Activated effector memory CD4-positive, alpha-beta T cell treated with anti-CD3 and anti-CD28 coated beads, Interleukin-2, amount 50 U/mL, for 16 hours (primary cell): ENCODE measurements around the gene GOLGA6L25.
"Not testable (repeated sequence)": the region's sequence is repeated elsewhere in the genome, so short reads cannot be mapped to it uniquely, and the experiment has no call there.

Experiments used
- DNase-seq: peaks from one replicate; pipeline ENCODE4 v3.0.0-alpha.2; 2020

GOLGA6L25 gene, protein sequence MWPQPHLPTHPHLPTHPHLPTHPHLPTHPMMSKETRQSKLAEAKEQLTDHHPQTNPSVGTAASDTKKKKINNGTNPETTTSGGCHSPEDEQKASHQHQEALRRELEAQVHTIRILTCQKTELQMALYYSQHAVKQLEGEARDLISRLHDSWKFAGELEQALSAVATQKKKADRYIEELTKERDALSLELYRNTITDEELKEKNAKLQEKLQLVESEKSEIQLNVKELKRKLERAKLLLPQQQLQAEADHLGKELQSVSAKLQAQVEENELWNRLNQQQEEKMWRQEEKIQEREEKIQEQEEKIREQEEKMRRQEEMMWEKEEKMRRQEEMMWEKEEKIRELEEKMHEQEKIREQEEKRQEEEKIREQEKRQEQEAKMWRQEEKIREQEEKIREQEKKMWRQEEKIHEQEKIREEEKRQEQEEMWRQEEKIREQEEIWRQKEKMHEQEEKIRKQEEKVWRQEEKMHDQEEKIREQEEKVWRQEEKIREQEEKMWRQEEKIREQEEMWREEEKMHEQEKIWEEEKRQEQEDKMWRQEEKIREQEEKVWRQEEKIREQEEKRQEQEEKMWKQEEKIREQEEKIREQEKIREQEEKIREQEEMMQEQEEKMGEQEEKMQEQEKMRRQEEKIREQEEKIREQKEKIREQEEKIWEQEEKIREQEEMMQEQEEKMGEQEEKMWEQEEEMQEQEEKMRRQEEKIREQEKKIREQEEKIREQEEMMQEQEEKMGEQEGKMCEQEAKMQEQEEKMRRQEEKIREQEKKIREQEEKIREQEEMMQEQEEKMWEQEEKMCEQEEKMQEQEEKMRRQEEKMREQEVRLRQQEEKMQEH

DNA sequence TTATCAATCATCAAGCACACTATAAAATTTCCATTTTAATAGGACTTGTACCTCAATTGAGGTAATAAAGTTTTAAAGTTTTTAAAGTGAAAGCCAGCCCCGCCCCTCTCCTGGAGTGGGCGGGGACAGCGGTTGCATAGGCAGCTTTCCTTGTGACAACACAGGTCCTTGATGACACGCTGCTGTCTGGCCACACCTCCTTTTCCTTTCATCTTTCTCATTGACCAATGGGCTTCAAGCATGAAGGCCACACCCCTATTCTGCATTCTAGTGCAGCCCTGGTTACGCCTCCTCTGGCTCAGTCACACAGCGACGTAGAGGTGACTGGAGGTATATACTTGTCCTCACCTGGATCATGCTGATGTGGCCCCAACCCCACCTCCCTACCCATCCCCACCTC, at the start of gene GOLGA6L25:
Gene GOLGA6L25, plus strand, starts transcription at position 301 of the 400 bp plus-strand sequence. Its CDS starts 61 bp downstream, at position 362.
- DNase-seq: not testable (repeated sequence)

DNA sequence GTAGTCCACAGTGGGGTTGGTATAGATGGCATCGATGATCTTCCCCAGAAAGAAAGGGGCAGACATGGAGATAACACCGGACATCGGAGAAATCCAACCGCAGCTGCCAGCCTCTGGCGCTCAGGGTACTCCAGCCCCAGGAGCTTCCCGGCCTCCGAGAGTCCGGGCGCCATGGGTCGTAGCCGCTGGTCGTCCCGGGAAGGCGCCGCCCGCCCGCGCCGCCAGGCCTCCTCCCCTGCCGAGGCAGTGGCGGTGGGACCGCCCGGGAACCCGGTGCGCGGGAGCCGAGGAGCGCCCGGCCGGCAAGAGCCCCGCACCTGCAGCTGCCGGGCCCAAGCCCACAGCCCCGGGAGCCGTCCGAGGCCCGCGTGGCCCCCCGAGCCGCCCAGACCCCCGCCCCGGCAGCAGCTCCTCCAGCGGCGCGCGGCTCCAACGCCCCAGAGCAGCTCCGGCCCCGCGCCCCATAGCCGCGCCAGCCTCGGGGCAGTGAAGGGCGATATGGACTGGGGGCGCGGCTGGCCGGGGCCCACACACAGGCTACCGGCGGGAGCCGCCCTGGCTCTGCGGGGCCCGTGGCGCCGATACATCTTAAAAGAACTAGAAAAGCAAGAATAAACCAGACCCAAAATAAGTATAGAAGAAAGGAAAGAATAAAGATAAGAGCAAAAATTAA, 45.0 kb upstream of the GOLGA6L25 start:
- not testable (repeated sequence) for DNase-seq

DNA sequence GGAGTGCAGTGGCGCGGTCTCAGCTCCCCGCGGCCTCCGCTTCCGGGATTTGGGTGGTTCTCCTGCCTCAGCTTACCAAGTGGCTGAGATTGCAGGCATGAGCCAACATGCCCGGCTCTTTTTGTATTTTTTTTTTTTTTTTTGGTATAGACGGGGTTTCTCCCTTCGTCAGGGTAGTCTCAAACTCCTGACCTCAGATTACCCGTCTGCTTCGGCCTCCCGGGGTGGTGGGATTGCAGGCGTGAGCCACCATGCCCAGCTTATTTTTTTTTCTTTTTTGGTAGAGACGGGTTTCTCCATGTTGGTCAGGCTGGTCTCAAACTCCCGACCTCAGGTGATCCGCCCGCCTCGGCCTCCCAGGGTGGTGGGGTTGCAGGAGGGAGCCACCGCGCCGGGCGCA, 39.2 kb upstream of the GOLGA6L25 start:
- not testable (repeated sequence) for DNase-seq

DNA sequence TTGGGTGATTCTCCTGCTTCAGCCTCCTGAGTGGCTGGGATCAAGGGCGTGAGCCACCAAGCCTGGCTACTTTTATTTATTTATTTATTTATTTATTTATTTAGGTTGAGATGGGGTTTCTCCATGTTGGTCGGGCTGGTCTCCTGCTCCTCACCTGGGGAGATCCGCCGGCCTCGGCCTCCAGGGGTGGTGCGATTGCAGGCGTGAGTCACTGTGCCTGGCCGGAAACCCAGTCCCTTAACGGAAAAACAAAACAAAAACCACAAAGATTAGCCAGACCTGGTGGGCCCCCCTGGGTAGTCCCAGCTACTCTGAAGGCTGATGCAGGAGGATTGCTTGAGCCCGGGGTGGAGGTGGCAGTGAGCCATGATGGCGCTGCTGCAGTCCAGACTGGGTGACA, 38.2 kb upstream of the GOLGA6L25 start:
- not testable (repeated sequence) for DNase-seq

DNA sequence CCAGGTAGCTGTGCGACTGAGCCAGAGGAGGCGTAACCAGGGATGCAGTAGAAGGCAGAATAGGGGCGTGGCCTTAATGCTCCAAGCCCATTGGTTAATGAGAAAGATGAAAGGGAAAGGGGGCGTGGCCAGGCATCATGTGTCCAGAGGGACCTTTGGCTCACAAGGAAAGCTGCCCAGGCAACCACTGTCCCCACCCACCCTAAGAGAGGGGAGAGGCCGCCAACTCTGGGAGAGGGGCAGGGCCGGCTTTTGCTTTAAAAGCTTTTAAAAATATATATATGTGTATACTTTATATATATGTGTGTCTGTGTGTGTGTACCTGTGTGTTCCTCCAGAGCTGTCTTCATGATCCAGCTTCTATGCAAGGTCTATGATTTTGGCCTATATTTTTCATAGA, 20.4 kb upstream of the GOLGA6L25 start, which contains the start of gene GOLGA8G:
Gene GOLGA8G, minus strand, starts transcription at position 18 of the 400 bp plus-strand sequence. CDS start 62 bp downstream, outside the sequence.
- not testable (repeated sequence) for DNase-seq

DNA sequence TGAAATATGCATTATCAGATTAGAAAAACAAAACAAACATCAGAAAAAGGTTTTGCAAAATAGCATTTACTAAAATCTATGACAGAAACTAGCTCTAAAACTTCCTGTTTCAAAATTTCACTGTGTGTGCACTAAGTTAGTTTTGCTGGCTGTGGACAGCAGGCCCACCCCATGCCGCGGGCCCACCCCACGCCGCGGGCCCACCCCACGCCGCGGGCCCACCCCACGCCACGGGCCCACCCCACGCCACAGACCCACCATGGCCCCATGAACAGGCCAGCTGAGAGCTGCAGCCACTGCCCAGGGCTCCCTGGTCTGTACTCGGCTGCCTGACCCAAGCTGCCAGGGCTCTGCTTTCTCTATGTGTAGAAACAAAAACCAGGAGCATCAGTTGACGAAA, 20.0 kb downstream of the GOLGA6L25 start:
- not testable (repeated sequence) for DNase-seq

DNA sequence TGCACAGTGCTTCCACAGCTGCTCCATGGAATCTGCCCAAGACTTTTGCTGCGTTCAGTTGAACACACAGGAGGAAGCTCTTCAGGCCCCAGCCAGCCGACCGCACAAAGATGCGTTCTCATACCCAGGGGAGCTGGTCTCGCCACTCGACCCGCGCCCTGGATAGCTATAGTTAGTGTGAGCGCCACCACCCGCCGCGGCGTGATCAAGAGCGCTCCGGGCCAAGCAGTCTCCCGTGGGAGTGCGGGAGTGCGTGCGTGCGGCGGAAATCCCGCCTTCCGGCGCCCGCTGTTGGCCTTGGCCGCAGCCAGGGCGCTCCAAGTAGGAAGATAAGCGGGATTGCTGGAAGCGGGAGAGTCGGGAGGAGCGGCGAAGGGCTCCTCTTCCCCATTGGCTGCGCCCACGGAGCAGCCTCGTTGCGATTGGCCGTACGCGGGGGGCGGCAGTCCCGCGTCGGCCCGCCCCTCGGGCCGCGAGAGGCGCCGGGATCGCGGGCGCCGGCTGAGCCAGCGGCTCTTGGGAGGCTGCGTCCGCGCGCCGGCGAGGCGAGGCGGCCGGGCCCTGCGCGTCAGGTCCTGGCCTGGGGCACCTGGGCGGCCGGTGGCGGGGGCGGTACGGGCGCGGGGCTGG, 35.7 kb downstream of the GOLGA6L25 start:
- not testable (repeated sequence) for DNase-seq

DNA sequence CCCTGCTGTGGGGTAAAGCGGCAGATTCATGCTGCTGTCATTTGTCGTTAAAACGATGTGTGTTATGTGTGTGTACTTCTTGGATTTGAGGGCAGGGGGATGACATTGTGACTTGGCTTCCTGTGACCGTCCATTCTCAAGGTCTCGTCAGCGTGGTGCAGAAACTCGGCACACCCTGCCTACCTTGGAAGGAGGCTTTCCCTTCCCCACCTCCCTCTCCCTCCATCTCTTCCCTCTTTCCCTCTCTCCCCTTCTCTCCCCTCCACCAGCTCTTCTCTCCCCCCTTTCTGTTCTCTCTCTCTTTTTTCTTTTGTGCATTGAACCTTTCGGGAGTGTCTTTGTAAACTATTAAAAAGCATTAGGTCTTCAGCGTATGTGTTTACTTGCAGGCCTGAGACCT, 36.4 kb downstream of the GOLGA6L25 start:
- not testable (repeated sequence) for DNase-seq

DNA sequence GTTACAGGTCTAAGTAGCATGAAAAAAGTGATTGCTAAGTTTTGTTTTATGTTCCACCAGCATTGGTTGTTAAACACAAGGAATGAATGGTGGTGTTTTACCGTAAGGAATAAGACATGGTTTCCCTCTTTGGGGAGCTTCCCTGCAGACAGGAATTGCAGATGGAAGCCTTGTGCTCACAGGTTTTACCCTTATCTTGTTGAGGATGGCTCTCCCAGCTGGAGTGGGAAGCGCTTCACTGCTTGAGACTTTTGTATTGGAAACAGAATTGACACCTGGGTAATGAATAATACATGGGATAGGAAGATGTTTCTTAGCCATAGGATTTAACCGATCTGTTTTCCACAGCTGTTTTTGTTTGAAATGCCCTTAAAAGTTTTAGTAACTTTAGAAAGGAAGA, 39.0 kb downstream of the GOLGA6L25 start:
- DNase-seq: not testable (repeated sequence)

DNA sequence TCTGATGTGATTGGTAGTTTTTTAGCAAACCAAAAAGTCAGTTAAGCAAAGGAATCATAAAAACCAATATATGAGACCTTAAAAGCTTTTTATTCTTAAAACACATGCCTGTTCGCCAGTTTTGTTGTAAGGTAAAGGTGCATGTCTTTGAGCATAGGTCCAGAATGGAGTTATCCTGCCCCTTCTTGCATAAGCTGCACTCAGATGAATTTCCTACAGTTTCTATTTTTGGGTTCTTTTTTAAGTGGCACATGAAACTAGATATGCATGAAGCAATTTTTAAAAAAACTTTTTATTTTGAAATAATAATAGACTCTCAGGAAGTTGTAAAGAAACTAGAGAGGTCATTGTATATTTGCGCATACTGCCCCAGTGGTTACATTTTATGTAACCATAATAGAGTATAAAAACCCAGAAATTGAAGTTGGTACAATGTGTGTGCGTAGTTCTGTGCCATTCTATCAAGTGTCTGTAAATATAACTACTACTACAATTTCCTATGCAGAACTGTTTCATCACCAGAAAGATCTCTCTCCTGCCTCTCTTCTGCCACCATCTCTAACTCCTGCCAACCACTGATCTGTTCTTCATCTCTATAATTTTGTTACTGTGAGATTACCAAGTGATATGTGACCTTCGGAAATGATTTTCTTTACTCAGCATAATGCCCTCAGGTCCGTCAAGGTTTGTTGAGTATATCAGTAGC, 40.2 kb downstream of the GOLGA6L25 start:
- DNase-seq: not testable (repeated sequence)

DNA sequence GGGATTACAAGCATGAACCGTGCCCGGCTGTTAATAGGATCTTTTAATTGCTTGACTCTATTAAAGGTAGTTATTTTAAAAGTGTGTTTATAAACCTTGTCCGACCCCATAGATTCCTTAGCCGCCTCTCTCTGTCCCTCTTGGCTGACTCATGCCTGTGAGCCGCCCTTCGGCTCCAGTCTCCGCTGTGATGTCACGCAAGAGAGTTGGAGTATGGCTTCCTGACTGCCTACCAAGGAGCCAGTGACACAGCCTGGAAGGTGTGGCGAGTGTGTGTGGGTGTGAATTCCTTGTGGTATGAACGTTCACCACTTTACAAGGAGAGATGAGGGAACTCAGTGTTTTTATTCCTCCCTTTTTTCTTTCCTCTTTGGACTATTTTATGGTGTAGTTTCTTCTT, 44.1 kb downstream of the GOLGA6L25 start:
- not testable (repeated sequence) for DNase-seq

DNA sequence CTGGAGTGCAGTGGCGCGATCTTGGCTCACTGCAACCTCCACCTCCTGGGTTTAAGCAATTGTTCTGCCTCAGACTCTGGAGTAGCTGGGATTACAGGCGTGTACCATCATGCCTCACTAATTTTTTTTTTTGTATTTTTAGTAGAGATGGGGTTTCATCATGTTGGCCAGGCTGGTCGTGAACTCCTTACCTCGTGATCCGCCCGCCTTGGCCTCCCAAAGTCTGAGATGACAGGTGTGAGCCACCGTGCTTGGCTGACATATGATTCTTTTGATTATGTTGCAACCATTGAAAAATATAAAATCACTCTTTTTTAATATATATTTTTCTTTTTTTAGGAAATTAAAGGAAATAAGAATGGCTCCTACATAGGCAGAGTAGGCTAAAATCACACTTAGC, 44.8 kb downstream of the GOLGA6L25 start:
- DNase-seq: not testable (repeated sequence)

DNA sequence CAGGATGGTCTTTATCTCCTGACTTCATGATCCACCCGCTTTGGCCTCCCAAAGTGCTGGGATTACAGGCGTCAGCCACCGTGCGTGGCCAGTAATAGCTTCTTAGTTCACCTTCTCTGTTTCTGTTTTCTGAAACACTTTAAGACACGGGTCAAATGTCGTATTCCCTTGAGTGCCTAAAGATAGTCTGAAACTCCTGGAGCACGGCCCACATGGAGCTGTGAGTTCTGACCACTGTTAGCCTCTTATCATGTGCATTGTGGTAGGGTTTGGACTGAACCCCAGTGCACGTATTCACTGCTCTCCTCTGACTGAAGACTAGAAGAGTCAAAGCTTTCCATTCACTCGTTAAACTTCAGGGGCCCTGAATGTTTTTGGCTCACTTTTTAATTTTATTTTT, 48.8 kb downstream of the GOLGA6L25 start:
- DNase-seq: not testable (repeated sequence)
